Vagina (tissue), 2 donors: Measurements from ENCODE around the gene GAREM1.

ENCODE experiments used
- POLR2A ChIP-seq, 2 donors: fragments of 450-650 bp; IDR thresholded peaks; one replicate each; pipeline ENCODE4 v1.6.1; 2017; ENCODE audit warnings: antibody characterized with exemption in 2 of 2, mild to moderate bottlenecking in 2 of 2, moderate library complexity in 2 of 2
- POLR2AphosphoS5 ChIP-seq, 2 donors: sonication (generic); formaldehyde crosslinking; IDR thresholded peaks; one replicate each; pipeline ENCODE4 v1.9.0; 2017; ENCODE audit warnings: antibody characterized with exemption in 2 of 2, mild to moderate bottlenecking in 2 of 2, low read depth in 1 of 2; ENCODE audit not compliant: insufficient read depth in 1 of 2
- TF ChIP-seq, protein P1 (sequence below), 3 experiments: fragments of 450-650 bp in 2 of 3; fragments of 200-600 bp in 1 of 3; sonication (generic) in 1 of 3; IDR thresholded peaks; one replicate each; pipeline ENCODE4 v1.5.1; 2017 to 2019; ENCODE audit warnings: antibody characterized with exemption in 3 of 3, mild to moderate bottlenecking in 2 of 3, moderate library complexity in 2 of 3

DNA sequence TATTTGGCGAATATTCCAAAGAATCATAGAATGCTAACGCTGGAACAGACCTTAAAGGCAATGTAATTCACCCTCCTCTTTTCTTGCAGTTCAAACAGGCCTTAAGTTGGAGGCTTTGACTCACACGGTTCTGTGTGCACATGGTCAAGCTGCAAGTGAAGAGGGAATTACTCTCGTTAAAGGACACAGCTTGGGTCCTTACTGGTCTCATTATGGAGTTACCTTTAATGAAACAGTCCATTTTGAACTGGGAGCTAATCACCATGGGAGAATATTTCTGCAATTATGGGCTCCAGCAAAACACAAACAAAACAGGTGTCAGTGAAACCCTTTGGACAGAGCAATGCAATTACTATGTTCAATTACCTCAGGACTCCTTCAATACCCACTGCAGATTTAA lies 135.5 kb downstream of the GAREM1 start:
- TF ChIP-seq POLR2AphosphoS5 (IDR thresholded peaks at IDR 0.05; ENCODE audit: insufficient read depth in 1 of 2, low read depth in 1 of 2) (no peak), POLR2A (IDR thresholded peaks at IDR 0.05) (no peak)
- TF ChIP-seq, protein P1, sequence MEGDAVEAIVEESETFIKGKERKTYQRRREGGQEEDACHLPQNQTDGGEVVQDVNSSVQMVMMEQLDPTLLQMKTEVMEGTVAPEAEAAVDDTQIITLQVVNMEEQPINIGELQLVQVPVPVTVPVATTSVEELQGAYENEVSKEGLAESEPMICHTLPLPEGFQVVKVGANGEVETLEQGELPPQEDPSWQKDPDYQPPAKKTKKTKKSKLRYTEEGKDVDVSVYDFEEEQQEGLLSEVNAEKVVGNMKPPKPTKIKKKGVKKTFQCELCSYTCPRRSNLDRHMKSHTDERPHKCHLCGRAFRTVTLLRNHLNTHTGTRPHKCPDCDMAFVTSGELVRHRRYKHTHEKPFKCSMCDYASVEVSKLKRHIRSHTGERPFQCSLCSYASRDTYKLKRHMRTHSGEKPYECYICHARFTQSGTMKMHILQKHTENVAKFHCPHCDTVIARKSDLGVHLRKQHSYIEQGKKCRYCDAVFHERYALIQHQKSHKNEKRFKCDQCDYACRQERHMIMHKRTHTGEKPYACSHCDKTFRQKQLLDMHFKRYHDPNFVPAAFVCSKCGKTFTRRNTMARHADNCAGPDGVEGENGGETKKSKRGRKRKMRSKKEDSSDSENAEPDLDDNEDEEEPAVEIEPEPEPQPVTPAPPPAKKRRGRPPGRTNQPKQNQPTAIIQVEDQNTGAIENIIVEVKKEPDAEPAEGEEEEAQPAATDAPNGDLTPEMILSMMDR (IDR thresholded peaks at IDR 0.05), result no peak
